Psoas muscle (tissue), 8 donors: ENCODE results near the gene CHD9NB. TPM values are rescaled to one million over a fixed set of nuclear protein-coding genes. Genes with fewer than 3 reads are reported as not detected.

Source experiments
- ATAC-seq, 4 donors: fragments of 200-7000 bp; cut with Tn5 transposase; one replicate each; pipeline ENCODE4 v1.9.1; 2020; ENCODE audit warnings: moderate library complexity in 3 of 4, mild to moderate bottlenecking in 2 of 4
- DNase-seq, 2 donors: peaks; one replicate each; pipeline ENCODE4 v3.0.0-alpha.2; 2020
- H3K27ac ChIP-seq: fragments of 200-600 bp; one replicate; pipeline ENCODE4 v1.8.0; 2022
- H3K27me3 ChIP-seq, 3 donors: fragments of 200-600 bp in 1 of 3; one replicate each; pipeline versions ENCODE4 v1.6.1 to v1.8.0; 2013 to 2022; ENCODE audit warnings: low read length in 2 of 3, mild to moderate bottlenecking in 2 of 3, moderate library complexity in 1 of 3; ENCODE audit not compliant: insufficient read depth in 3 of 3
- H3K36me3 ChIP-seq, 2 donors: fragments of 200-600 bp in 1 of 2; one replicate each; pipeline versions ENCODE4 v1.6.1 to v1.8.0; 2013 to 2022; ENCODE audit warnings: low read depth in 1 of 2, mild to moderate bottlenecking in 1 of 2, moderate library complexity in 1 of 2; ENCODE audit not compliant: insufficient read depth in 1 of 2
- H3K4me1 ChIP-seq: fragments of 200-600 bp; one replicate; pipeline ENCODE4 v1.8.0; 2022
- H3K4me3 ChIP-seq: fragments of 200-600 bp; one replicate; pipeline ENCODE4 v1.8.0; 2022; ENCODE audit warnings: mild to moderate bottlenecking
- H3K9me3 ChIP-seq: fragments of 200-600 bp; one replicate; pipeline ENCODE4 v1.8.0; 2022
- CTCF ChIP-seq: fragments of 200-600 bp; IDR thresholded peaks from one replicate; pipeline ENCODE4 v1.8.0; 2022; ENCODE audit warnings: antibody characterized with exemption
- WGBS, 3 donors: extraction: QIAGEN DNeasy Blood & Tissue Kit; methylation state at CpG; one replicate each; pipeline versions ENCODE4 v1.1.6 to v1.1.7; 2013; 5-methylcytosine and 5-hydroxymethylcytosine counted together
- intact Hi-C, 2 donors: fragments of 100-400 bp; cut with DNase I; formaldehyde crosslinking; loops; one replicate each; pipeline versions ENCODE4 v1.11.0 to v1.14.2; 2022
- long read RNA-seq, 2 donors: library from polyadenylated mRNA; unstranded; transcript quantifications; one replicate each; pipeline ENCODE4 v2.0.0, GENCODE V29; 2021
- polyA plus RNA-seq, 3 donors: library from polyadenylated mRNA; stranded (reverse); fragments of 200-250 nt; gene quantifications; one replicate each; pipeline ENCODE4 v1.2.3, GENCODE V29; 2013
- total RNA-seq, 4 donors: library from RNA; stranded (reverse); fragmentation: NEBNext Ultra II Directional in 2 of 4; extraction: Animal tissue kit (Norgen Biotek cat#: 25700) in 2 of 4; gene quantifications; one replicate each; pipeline versions ENCODE4 v1.2.1 to v1.2.4, GENCODE V29; 2021 to 2023
- donor health status: healthy with polysubstance abuse.
- donor health status: DM: no; HTN: no; CAD: no; lungs with moderate emphysema.
- donor health status: Bipolar disorder and iron deficiency.
- donor health status: healthy.
- donor health status: DM: yes; HTN: yes; CAD: no.
- donor health status: DM: no; HTN: no; CAD: no.
- donor health status: DM: no; HTN: no; CAD: no.
- donor health status: DM: yes; HTN: yes; CAD: no.

The CHD9NB gene
- total RNA-seq (under 1 TPM in 3 of 4 donors, not detected in 1; 0.13 to 0.56 (median 0.22) TPM), polyA plus RNA-seq (under 1 TPM; 0.05 to 0.77 (median 0.14) TPM)
- long read RNA-seq, donor 1, result 0 reads
- long read RNA-seq, donor 2, result 0 reads

GRCh38 chr16:53052519-53053501 lies at the start of gene CHD9NB:
CHD9NB (minus strand) TSS chr16:53052897; CDS start chr16:53044158, 8,739 bp downstream.
- DNase-seq (no peak), ATAC-seq (peak in 2 of 4 donors; percentile 12 to 16)
- no peak for TF ChIP-seq CTCF
- H3K4me1 ChIP-seq, result peaks cover 22% of the 10 kb centered on the region
- H3K27ac ChIP-seq, result no peak within 1 kb of the TSS
- H3K9me3 ChIP-seq, result no peaks in the 10 kb centered on the region
- intact Hi-C loops, result loop anchor here in 1 of 2 donors (5.0 kb wide), 2 partner anchors 234 to 384 kb away; no protein-coding TSS in a partner anchor
- H3K27me3 ChIP-seq, result no peaks in the 10 kb centered on the region
- H3K4me3 ChIP-seq, result no peak within 1 kb of the TSS
- no peaks in the 10 kb centered on the region for H3K36me3 ChIP-seq
- 66 to 71% (median 70%) methylated on average over 2 of the region's 2 CpGs for WGBS, 3 donors

GRCh38 chr16:53100889-53101288 lies 48.2 kb upstream of the CHD9NB start:
- 95 to 98% (median 97%) methylated on average over 1 of the region's 1 CpG for WGBS, 3 donors
- no peaks in the 10 kb centered on the region for H3K27me3 ChIP-seq
- no peak overlapping the region for H3K4me3 ChIP-seq
- H3K9me3 ChIP-seq, result no peaks in the 10 kb centered on the region
- DNase-seq, result no peak
- H3K36me3 ChIP-seq, result no peaks in the 10 kb centered on the region
- no peak for TF ChIP-seq CTCF
- ATAC-seq, result no peak
- peaks cover 31% of the 10 kb centered on the region for H3K4me1 ChIP-seq
- H3K27ac ChIP-seq, result peak overlapping the region; percentile 89
- intact Hi-C loops, result no loop called here

GRCh38 chr16:53100131-53100748 lies 47.5 kb upstream of the CHD9NB start:
- no peaks in the 10 kb centered on the region for H3K27me3 ChIP-seq
- peak in 1 of 4 donors; percentile 0 for ATAC-seq
- TF ChIP-seq CTCF, result no peak
- 49 to 51% (median 51%) methylated on average over 9 of the region's 9 CpGs for WGBS, 3 donors
- peak overlapping the region; percentile 89 for H3K27ac ChIP-seq
- intact Hi-C loops, result no loop called here
- no peak for DNase-seq
- peaks cover 31% of the 10 kb centered on the region for H3K4me1 ChIP-seq
- no peaks in the 10 kb centered on the region for H3K9me3 ChIP-seq
- H3K4me3 ChIP-seq, result peak overlapping the region; percentile 67
- H3K36me3 ChIP-seq, result no peaks in the 10 kb centered on the region

DNA sequence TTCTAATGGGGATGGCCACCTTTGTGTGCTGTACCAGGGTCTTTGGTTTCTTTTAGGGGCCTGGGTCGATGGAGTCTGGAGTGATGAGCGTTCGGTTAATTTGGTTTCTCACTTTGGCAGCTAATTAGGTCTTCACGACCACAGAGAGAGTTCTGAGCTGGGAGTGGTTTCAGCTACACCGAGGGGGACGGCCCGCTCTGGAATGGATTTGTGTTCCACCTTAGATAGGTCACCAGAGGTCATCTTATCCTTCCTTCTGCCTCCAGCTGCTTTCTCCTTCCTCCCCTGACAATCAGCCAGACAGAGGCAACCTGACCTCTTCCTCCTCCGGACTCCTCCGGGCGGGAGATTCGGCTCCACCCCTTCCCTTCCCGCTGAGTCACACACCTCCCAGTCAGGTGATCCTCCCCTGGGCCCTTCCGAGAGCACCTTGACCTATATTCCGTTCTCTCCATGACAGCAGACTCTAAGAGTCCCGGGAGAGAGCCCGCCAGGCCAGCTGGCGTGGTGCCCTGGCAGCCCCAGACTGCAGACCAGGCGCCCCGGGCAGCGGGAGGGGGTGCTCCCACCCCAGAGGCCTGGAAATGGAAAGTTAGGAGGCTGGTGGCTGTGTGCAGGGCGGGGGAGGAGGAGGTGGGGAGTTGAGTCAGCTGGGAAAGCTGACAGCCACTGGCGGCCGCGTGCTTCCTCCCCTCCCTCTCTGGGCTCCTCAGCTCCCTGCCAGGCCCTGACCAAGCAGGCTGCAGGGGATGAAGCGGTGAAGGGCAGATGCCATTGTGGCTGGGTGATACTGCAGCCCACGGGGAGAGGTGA lies 46.8 kb upstream of the CHD9NB start:
- H3K4me3 ChIP-seq, result peak overlapping the region; percentile 67
- WGBS, 3 donors, result 1 to 2% (median 1%) methylated on average over 23 to 26 of the region's 26 CpGs
- no peaks in the 10 kb centered on the region for H3K36me3 ChIP-seq
- peaks cover 31% of the 10 kb centered on the region for H3K4me1 ChIP-seq
- DNase-seq, result peak; percentile 94 to 95
- H3K27ac ChIP-seq, result peak overlapping the region; percentile 89
- ATAC-seq, result peak; percentile 88 to 94 (median 90)
- intact Hi-C loops, result loop anchor here in 1 of 2 donors (2.0 kb wide), 2 partner anchors 31 to 45 kb away; partner anchors contain the start of gene CHD9
- TF ChIP-seq CTCF, result no peak
- no peaks in the 10 kb centered on the region for H3K9me3 ChIP-seq
- no peaks in the 10 kb centered on the region for H3K27me3 ChIP-seq
